T47D (cell line): ENCODE results near the gene OSBPL5.

Experiments
- DNase-seq, 2 experiments: peaks; one replicate each; pipeline versions ENCODE4 v3.0.0 to v3.0.0-alpha.2; 2011 to 2012; ENCODE audit warnings: low read depth in 1 of 2, low spot score in 1 of 2
- JUND ChIP-seq: IDR thresholded peaks from 2 replicates; pipeline ENCODE4 v1.6.1; 2012; ENCODE audit warnings: low read depth
- in situ Hi-C: cut with HindIII; loops from 2 replicates; pipeline ENCODE4 v1.10.0; 2016; ENCODE audit warnings: low sequenced_read_pairs, low pct_unique_long_range_greater_than_20kb

The OSBPL5 gene

GRCh38 chr11:3165152-3165705, at the start of gene OSBPL5:
Gene OSBPL5, minus strand, starts transcription at chr11:3165310. Its CDS starts 36,162 bp downstream, at chr11:3129148.
- in situ Hi-C loops: no loop called here
- peak; percentile 56 to 71 for DNase-seq
- TF ChIP-seq JUND: no peak

GRCh38 chr11:3214420-3214699, 49.2 kb upstream of the OSBPL5 start:
- no peak for TF ChIP-seq JUND
- in situ Hi-C loops: no loop called here
- no peak for DNase-seq

- TF ChIP-seq JUND: no peak
- DNase-seq: no peak
- in situ Hi-C loops: no loop called here
These were observed 48.7 kb upstream of the OSBPL5 start for GRCh38 chr11:3213659-3214419.

GRCh38 chr11:3208272-3208671, 43.2 kb upstream of the OSBPL5 start:
- no peak for DNase-seq
- TF ChIP-seq JUND: no peak
- in situ Hi-C loops: no loop called here

GRCh38 chr11:3207526-3208189, 42.5 kb upstream of the OSBPL5 start:
- no peak for TF ChIP-seq JUND
- in situ Hi-C loops: no loop called here
- no peak for DNase-seq

GRCh38 chr11:3206922-3207204, 41.8 kb upstream of the OSBPL5 start:
- no peak for TF ChIP-seq JUND

GRCh38 chr11:3206156-3206921, 41.2 kb upstream of the OSBPL5 start:
- DNase-seq: no peak
- in situ Hi-C loops: no loop called here
- TF ChIP-seq JUND: no peak

More at GRCh38 chr11:3206922-3207204, 41.8 kb upstream of the OSBPL5 start:
- no peak for DNase-seq
- in situ Hi-C loops: no loop called here

- DNase-seq: no peak
- no peak for TF ChIP-seq JUND
- in situ Hi-C loops: no loop called here
These were observed 40.4 kb upstream of the OSBPL5 start for GRCh38 chr11:3205261-3206155.

GRCh38 chr11:3204141-3205015, 39.3 kb upstream of the OSBPL5 start:
- in situ Hi-C loops: no loop called here
- no peak for TF ChIP-seq JUND
- no peak for DNase-seq

- in situ Hi-C loops: no loop called here
- DNase-seq: peak; percentile 23 to 56
- TF ChIP-seq JUND: no peak
These were observed 38.3 kb upstream of the OSBPL5 start for GRCh38 chr11:3203221-3204043.

GRCh38 chr11:3202759-3203158, 37.6 kb upstream of the OSBPL5 start:
- in situ Hi-C loops: no loop called here
- no peak for TF ChIP-seq JUND
- no peak for DNase-seq
